HG02571 (cell line): ENCODE results near the gene TUBB2A.
"Not testable (repeated sequence)": the region's sequence is repeated elsewhere in the genome, so short reads cannot be mapped to it uniquely, and the experiment has no call there.

Experiments
- ATAC-seq: cut with Tn5 transposase; IDR thresholded peaks from one replicate; pipeline ENCODE4 v1.9.1; 2021; ENCODE audit warnings: mild to moderate bottlenecking, moderate library complexity; ENCODE audit not compliant: unreplicated experiment

TUBB2A gene

DNA sequence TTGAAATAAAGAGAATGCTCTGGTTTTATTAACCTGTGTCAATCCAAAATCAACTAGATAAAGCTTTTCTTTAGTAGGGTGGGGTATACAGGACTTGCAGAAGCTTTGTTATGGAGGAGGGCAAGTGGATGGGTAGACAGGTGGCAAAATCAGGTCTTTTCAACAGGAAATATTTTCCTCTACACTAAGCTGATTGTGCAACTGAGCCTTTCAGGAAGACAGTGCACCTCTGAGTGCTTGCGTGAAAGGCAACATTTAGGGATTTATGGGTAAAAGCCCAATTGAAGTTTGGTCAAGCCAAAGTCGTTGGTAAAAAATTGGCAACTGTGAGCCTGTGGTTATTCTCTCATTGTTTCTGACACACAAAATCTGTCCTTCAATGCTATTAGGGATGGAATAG, 23.8 kb upstream of the TUBB2A start:
- ATAC-seq, result no peak

GRCh38 chr6:3179945-3180344, 22.6 kb upstream of the TUBB2A start:
- ATAC-seq, result not testable (repeated sequence)

GRCh38 chr6:3178666-3179065, 21.3 kb upstream of the TUBB2A start:
- ATAC-seq, result not testable (repeated sequence)

GRCh38 chr6:3176562-3177355, 19.4 kb upstream of the TUBB2A start:
- ATAC-seq, result no peak

DNA sequence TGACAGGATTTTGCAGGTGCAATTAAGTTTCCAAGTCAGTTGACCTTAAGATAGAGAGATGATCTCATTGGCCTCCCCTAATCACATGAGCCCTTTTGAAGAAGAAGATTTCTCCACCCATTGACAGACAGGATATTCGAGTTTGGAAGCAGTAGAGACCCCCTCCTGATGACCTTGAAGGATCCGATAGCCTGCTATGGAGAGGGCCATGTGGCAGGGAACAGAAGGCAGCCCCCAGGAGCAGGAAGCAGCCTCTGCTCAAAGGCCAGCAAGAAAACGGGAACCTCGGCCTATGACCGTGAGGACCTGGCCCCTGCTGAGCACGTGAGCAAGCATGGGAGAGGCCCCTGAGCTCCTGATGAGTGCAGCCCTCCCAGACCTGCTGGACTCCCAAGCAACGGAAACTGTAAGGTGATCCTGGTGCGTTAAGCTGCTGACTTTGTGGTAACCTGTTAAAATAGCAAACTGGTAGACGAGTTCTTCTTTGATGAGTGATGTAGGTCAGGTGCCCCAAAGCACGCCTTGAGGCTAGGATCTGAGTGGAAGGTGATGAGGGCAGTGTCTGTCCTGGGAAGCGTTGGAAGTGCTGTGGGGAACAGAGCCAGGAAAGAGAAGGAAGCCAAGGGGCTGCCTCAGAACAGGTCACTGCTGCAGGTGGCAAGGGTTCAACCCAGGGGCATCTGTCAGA, 18.5 kb upstream of the TUBB2A start:
- no peak for ATAC-seq

GRCh38 chr6:3173636-3174089, 16.3 kb upstream of the TUBB2A start:
- ATAC-seq, result not testable (repeated sequence)

DNA sequence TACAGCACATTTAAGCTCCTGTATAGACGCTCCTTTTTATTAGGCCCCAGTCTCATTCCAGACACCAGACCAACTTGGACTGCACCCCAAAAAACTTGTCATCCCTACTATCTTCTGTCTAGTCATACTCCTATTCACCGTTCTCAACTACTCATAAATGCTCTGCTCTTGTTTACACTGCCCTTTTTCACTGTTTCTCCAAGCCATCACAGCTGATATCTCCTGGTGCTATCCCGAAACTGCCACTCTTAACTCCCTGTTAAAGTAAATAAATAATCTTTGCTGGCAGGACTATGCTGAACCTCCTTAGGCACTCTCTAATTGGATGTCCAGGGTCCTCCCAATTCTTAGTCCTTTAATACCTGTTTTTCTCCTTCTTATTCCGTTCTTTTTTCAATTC, 15.4 kb upstream of the TUBB2A start:
- ATAC-seq, result not testable (repeated sequence)

- not testable (repeated sequence) for ATAC-seq
Measured at GRCh38 chr6:3171313-3172175, 14.2 kb upstream of the TUBB2A start.

- ATAC-seq, result not testable (repeated sequence)
Measured at GRCh38 chr6:3170676-3171075, 13.3 kb upstream of the TUBB2A start.

GRCh38 chr6:3168046-3168445, 10.7 kb upstream of the TUBB2A start:
- not testable (repeated sequence) for ATAC-seq

GRCh38 chr6:3166535-3167225, 9.3 kb upstream of the TUBB2A start:
- not testable (repeated sequence) for ATAC-seq

- no peak for ATAC-seq
Measured at GRCh38 chr6:3165631-3166534, 8.5 kb upstream of the TUBB2A start.

- no peak for ATAC-seq
Measured at GRCh38 chr6:3164388-3164787, 7.0 kb upstream of the TUBB2A start.

GRCh38 chr6:3163248-3163594, 5.9 kb upstream of the TUBB2A start:
- no peak for ATAC-seq

DNA sequence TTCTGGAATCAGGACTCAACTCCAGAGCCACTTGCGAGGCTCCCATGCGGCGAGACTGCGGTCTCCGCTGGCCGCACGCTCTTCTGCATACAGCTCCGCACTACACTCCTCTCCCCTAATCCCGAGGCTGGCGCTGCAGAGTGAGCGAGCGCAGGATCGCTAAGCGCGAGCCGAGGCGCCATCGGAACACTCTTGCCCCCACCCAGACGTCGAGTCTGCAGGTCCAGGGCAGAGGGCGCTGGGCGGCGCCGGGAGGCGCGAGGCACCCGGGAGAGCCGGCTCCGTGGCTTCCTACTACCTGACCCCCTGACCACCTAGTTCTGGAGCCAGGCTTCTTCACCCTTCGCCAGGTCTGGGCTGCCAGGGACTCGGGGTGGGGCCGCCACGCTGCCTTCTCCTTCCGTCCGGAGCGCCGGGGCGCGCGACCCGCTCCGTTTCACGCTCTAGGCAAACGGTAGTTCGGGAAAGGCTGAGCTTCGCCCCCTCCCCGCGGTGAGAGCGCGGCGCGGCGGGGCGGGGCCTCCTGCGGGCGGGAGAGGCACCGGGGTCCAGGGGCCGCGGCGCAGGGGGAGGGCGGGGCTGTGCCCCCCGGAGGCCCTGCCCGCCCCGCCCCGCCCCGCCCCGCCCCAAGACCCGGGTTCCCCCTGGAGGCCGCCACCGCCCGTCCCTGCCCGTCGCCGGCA, 5.4 kb upstream of the TUBB2A start:
- ATAC-seq, result peak; percentile 61

- ATAC-seq, result no peak
Measured at GRCh38 chr6:3162067-3162497, 4.7 kb upstream of the TUBB2A start.

DNA sequence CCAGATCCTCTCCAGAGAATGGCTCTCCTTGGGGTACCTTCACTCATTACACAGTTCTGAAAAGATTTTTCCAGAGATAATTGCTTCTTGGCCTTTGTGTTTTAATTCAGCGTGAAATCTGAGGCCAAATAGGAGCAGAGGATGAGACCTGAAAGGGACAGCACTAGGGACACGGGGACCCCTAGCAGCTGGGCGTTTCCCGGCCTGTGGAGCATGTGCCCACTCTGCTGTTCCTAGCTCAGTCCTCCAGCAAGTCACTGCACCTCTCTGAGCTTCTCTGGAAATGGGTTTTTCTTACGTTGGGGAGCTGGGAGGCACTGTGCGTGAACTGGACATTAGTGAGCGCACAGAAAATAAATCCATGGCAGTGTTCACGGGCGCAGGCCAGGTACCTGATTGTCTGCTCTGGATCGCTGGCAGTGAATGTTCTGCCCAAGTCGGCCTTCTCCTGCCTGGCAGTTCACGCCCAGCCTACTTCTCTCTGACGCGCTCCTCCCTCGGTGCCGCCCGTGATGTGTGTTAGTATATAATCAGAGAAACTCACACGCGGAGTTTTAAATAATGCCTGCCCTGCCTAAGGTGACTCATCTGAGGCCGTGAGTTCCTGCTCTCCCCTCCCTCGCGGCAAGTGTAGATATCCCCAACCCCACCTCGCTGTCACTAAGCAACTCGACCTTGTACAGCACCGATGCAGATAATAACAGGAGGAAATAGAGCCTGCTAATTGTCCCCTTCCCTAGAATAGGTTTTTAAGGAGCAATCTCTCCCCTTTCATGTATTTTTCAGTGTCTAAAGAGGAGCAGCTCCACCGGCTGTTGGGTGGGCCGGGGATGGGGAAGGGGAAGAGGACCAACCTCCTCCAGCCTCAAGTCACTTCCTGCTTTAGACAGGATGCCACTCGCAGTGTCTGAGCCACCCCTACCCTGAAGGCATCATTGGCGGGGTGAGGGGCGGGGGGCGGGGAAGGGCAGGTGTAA, 2.7 kb upstream of the TUBB2A start:
- ATAC-seq, result no peak
